SIG-M5 (cell line): ENCODE results near the gene RARRES1.

Experiments used
- DNase-seq: peaks from one replicate; lab custom pipeline; 2025; lab: John Stamatoyannopoulos, UW

Gene RARRES1

GRCh38 chr3:158735296-158736033 lies 3.2 kb upstream of the RARRES1 start:
- DNase-seq: no peak

DNA sequence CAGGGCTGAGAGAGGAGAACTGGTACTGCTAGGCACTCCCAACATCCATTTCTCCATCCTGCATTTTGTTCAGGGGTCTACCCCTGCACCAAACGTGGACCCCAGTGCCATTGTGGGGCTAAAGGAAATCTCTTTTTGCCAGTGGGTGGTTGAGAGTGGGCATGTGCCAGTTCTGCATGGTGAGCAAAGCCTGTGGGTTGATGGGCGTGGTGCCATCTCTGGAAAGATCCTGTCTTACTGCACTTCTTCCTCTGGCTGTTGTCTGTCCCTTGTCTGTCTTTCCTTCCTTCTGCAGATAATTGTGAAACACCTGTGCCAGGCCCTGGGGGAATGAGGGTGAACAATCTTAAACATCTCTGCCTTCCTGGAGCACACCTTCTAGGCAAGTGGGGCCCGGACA lies 1.4 kb upstream of the RARRES1 start:
- no peak for DNase-seq

- DNase-seq: no peak
These were observed 571 bp upstream of the RARRES1 start for GRCh38 chr3:158732856-158733200.

DNA sequence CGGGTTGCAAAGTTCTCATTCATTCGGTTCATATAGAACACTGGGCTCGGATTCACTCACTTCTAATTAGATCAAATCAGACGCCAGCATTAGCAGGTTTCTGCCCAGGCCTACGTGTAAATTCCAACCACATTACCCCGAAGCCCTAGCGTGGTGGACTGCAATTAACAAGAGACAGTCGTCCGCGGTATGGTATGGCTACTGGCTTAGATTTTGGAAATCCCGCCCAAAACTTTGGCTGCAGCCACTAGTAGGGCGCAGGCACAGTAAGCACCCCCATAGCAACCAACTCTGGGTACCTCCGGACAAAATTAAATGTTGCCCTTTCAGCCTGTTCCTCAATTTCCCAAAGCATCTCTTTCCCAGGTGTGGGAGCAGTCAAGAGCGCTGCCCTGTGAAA lies 771 bp downstream of the RARRES1 start:
- DNase-seq: no peak

DNA sequence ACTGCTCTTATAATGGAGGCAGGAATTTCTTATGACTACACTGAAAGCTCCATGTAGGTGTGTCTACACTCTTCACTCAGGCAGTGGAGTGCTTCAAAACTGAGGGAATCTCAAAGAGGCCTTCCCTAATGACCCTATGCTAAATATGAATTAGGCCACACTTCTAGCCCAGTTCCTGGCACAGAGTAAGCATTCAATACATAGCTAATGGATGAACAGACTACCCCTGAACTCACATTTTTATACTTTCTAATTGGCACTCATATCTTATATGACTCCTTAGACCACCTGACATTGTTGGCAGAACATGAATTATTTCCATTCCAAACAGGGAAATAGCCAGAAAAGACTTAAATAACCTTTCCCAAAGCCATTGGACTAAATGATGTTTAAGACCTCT lies 3.4 kb downstream of the RARRES1 start:
- no peak for DNase-seq

DNA sequence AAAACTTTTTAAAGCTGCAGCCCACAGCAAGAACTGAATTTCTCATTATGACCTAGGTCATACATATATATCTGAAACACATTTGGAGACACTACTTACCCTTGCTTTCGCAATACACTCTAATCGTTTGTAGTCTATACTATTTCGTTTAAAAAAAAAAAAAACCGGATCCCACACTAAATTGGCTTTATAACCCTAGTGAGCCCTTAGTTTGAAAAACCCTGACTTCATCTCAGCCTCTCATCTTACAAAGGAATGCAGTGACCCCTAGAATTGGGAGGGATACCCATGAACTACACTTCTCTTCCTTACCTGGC lies 4.2 kb downstream of the RARRES1 start:
- no peak for DNase-seq

DNA sequence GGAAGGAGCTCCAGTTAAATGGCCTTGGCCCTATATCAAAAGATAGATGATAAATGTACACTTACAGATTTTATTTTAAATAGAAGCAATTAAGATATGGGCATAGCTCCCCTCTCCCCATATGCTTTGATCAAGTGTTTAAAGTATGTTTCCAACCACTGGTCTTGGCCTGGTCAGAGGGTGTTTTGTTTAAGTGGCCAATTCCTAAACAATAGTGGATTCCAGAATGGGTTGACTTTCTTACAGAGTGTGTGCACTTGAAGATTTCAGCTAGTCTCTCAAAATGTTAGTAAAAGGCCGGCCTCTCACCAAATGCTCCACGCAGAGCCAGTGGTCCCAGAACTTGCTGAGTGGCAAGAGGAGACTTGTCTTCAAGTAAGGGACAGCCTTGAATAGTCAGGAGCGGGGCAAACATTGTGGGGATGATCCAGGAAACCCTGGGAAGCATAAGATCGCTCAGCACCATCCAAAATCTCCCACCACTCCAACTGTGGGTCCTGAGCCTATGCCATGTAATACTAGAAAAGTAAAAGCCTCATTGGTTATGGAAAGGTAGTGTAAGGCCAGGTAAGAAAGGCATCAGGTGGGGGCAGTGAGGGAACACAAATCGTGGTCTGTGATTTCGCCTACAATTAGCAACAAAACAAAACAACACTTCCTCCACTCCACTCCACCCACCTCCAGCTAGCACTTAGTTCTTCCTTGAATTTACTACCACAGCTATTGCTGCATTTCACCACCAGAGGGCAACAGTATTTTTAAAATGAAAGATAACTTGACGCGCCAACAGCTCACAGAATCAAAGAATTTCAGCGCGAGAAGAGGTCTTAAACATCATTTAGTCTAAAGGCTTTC lies 4.8 kb downstream of the RARRES1 start:
- DNase-seq: peak; percentile 40

DNA sequence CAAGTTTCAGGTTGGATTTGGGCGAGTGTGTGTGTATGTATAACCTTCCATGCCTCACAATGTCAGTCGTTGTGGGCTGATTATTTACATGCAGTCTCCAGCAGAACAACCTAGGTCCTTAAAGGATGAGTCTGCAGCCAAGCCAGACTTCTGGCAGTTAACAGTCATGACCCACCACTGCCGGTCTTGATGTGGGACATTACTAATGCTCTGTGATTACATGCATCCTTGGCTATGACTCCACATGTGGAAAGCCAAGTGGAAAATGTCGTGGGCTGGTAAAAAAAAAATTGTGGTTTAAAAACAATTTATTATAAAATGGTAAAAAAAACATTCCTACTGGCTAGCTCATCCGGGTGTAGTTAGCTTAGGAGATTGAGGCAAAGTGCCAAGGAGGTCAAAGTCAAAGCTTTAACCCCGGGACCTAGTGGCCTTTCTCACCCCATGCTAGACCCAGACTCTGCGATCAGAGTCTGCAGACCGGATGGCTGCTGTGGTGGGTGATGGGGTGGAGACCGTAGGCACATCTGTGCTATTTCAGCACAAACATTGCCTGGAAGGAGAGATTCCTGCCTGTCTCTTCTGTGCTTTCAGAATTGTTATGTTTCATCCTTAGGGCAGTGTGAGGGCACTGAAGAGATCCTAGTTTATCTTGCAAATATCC lies 6.8 kb downstream of the RARRES1 start:
- DNase-seq: no peak

- DNase-seq: no peak
These were observed 8.3 kb downstream of the RARRES1 start for GRCh38 chr3:158723991-158724390.

DNA sequence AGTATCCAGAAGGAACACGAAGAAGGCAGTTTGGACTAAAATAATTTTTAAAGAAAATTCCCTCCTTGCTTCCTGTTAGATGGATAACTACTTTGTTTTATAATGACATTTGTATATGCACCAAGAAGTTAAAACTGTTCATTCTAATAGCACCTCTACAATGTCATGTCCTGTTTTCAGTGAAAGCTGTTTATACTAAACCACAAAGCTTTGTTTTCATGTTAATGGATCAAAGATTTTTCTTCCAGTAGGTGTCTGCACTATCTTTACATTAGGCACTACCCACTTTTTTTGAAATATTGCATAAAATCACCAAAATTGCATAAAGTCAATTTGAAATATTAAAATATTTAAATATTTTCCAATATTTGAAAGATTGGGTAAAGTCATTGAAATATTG lies 10.1 kb downstream of the RARRES1 start:
- no peak for DNase-seq

DNA sequence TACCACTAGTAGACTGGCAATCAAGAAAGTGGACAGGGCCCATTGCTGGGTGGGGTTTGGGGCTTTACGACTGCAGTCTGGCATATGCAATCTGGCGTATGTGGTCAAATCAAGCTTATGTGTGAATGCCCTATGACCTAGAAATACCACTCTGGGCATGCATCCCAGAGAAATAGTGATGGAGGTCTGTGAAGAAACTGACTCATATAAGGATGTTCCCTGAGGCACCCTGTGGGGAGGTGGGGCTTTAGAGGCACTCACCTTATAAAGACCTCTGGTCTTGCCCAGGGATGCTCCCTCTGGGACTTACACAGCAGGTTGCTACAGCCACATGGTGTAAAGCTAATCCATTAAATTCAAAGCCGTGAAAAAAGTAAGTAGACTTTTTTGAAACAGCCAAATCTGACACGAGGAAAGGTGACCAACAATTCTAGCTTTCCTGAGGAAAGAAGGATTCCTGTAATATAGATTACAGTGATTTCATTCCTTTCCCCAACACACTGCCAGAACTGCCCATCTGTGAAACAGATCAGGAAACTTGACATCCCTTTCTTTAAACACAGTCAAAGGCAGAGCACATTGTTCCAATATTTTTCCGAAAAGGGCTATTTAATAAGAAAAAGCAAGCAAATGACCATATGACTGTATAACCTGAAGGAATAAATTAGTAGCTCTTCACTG lies 13.6 kb downstream of the RARRES1 start:
- no peak for DNase-seq

- DNase-seq: no peak
These were observed 14.7 kb downstream of the RARRES1 start for GRCh38 chr3:158717576-158717975.

- DNase-seq: no peak
These were observed 19.2 kb downstream of the RARRES1 start for GRCh38 chr3:158713094-158713499.

GRCh38 chr3:158712443-158712842 lies 19.8 kb downstream of the RARRES1 start:
- DNase-seq: no peak

GRCh38 chr3:158711886-158712285 lies 20.4 kb downstream of the RARRES1 start:
- no peak for DNase-seq

GRCh38 chr3:158710601-158711000 lies 21.7 kb downstream of the RARRES1 start:
- no peak for DNase-seq

- no peak for DNase-seq
These were observed 22.6 kb downstream of the RARRES1 start for GRCh38 chr3:158709666-158710083.

GRCh38 chr3:158703566-158703965 lies 28.7 kb downstream of the RARRES1 start:
- no peak for DNase-seq

DNA sequence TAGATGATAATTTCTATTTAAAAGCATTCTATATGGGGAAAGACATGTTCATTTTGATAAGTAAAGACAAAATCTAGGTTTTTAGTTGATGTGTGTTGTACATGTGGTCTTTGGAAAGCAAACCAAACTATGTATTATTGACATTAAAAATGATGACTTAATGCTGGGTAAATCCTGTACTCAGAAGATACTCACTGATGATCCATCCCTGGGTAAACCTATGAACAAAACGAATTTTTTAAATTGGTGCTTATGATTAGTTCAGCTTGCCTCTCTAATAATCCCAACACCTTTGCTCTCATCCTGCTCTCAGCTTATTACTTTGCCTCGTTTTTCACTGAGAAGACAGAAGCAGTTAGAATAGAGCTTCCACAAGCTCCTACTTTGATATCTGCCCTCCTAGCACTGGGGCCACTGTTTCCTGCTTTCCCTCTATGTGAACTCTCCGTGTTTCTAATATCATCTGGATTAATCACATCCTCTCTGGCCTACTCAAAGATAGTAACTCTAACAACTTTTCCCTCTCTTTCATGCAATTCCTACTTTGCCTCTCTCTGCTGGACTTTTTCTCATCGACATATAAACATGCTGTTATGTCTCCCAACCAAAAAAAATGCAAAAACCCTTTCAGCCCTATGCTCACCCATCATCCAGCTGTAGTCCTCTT lies 29.3 kb downstream of the RARRES1 start:
- no peak for DNase-seq

DNA sequence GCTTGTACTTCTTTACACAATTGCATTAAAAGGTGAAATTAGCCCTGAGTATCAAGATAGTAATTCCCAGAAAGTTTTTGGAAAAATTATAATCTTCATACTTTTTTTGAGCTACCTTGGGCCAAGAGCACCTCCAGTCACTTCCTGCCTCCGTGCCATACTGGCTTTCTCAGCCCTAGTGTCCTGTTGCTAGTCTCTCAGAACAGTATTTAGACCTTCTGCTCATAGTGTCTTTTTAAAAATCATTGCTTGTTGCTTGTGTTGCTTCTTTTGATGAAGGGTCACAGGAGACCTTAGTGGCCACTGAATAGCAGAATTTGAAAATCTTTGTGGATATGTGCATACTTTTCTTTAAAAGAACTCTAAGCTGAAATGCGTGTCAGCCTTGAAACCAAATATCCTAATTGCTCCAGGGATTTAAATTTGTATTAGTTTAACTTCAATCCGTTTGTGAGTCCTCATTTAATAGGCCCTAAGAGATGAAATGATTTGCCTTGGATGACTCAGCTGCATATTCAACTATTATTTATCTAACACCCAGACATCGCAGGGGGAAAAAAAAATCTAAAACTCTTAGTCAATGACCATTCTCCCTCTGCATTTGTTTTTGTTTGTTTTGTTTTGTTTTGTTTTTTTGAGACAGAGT lies 30.7 kb downstream of the RARRES1 start:
- no peak for DNase-seq

GRCh38 chr3:158700559-158700958 lies 31.7 kb downstream of the RARRES1 start:
- DNase-seq: no peak
